Testis (tissue), 2 donors: Measurements from ENCODE around the gene MAP6.

Experiments used
- POLR2A ChIP-seq: fragments of 450-650 bp; IDR thresholded peaks from one replicate; pipeline ENCODE4 v1.6.1; 2017; ENCODE audit warnings: antibody characterized with exemption, mild to moderate bottlenecking, moderate library complexity
- TF ChIP-seq, protein P1 (sequence below), 3 experiments: fragments of 450-650 bp in 2 of 3; fragments of 200-600 bp in 1 of 3; sonication (generic) in 1 of 3; IDR thresholded peaks; one replicate each; pipeline ENCODE4 v1.5.1; 2016 to 2019; ENCODE audit warnings: antibody characterized with exemption in 3 of 3, mild to moderate bottlenecking in 2 of 3, moderate library complexity in 1 of 3

DNA sequence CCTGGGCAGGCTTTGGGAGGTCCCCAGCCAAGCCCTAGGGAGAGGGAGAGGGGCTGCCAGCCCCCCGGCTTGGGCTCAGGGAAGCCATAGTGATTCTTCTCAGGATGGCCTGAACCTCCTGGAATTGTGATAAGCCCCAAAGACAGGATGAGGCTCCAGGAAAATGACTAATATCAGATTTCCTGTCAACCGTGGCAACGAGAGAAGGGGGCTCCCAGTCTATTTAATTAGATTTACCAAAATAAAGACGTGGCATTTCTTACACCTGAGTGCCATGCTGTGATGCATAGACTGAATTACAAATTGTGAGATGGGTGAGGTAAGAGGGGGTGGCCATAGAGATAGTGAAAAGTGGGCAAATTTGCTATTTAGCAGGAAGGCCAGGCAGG lies 86.3 kb downstream of the MAP6 start:
- TF ChIP-seq POLR2A: no peak
- TF ChIP-seq, protein P1, sequence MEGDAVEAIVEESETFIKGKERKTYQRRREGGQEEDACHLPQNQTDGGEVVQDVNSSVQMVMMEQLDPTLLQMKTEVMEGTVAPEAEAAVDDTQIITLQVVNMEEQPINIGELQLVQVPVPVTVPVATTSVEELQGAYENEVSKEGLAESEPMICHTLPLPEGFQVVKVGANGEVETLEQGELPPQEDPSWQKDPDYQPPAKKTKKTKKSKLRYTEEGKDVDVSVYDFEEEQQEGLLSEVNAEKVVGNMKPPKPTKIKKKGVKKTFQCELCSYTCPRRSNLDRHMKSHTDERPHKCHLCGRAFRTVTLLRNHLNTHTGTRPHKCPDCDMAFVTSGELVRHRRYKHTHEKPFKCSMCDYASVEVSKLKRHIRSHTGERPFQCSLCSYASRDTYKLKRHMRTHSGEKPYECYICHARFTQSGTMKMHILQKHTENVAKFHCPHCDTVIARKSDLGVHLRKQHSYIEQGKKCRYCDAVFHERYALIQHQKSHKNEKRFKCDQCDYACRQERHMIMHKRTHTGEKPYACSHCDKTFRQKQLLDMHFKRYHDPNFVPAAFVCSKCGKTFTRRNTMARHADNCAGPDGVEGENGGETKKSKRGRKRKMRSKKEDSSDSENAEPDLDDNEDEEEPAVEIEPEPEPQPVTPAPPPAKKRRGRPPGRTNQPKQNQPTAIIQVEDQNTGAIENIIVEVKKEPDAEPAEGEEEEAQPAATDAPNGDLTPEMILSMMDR (IDR thresholded peaks at IDR 0.05): no peak
